Neural cell (in vitro differentiated cells): ENCODE measurements around the gene WWC2.

Experiments
- CTCF ChIP-seq: fragments of 450-650 bp; IDR thresholded peaks from 2 replicates; pipeline ENCODE4 v1.5.1; 2014; ENCODE audit warnings: antibody characterized with exemption, mild to moderate bottlenecking, moderate library complexity; ENCODE audit not compliant: poor library complexity, severe bottlenecking
- EZH2 ChIP-seq: fragments of 200-600, 300-800 bp; shearing (Covaris generic), sonication (generic); IDR thresholded peaks from 2 replicates; pipeline ENCODE4 v1.6.1; 2014; ENCODE audit warnings: antibody characterized with exemption, low read length, borderline replicate concordance, mild to moderate bottlenecking; ENCODE audit not compliant: insufficient read depth, poor library complexity, severe bottlenecking
- POLR2AphosphoS5 ChIP-seq: IDR thresholded peaks from 2 replicates; pipeline ENCODE4 v1.6.1; 2012
- RAD21 ChIP-seq: fragments of 450-650 bp; conservative IDR thresholded peaks from 2 replicates; pipeline ENCODE4 v1.6.1; 2014; ENCODE audit warnings: antibody characterized with exemption, mild to moderate bottlenecking, moderate library complexity
- REST ChIP-seq: IDR thresholded peaks from 2 replicates; pipeline ENCODE4 v1.6.1; 2012; ENCODE audit warnings: borderline replicate concordance

GRCh38 chr4:183287309-183287659 lies 188.2 kb downstream of the WWC2 start:
- no peak for TF ChIP-seq CTCF
- no peak for TF ChIP-seq RAD21
- no peak for TF ChIP-seq EZH2
- TF ChIP-seq REST = no peak
- no peak for TF ChIP-seq POLR2AphosphoS5
